ENCODE results near the gene CABP2.

The CABP2 gene

GRCh38 chr11:67470337-67471002 lies 52.8 kb downstream of the CABP2 start:
- no peak for DNase-seq

GRCh38 chr11:67469508-67469811 lies 53.8 kb downstream of the CABP2 start:
- DNase-seq, result no peak

Data from activated CD4-positive, CD25-positive, alpha-beta regulatory T cell treated with anti-CD3 and anti-CD28 coated beads, Interleukin-2, amount 50 U/mL, for 72 hours (primary cell).